ENCODE results near the gene PCDH9. TPM values are rescaled to one million over a fixed set of nuclear protein-coding genes. Genes with fewer than 3 reads are reported as not detected.
A peak's percentile ranks its signal among the peaks of the same experiment; 100 is the strongest.

Gene PCDH9
- total RNA-seq, 1 donor from 2014 or later: 20.2 TPM

DNA sequence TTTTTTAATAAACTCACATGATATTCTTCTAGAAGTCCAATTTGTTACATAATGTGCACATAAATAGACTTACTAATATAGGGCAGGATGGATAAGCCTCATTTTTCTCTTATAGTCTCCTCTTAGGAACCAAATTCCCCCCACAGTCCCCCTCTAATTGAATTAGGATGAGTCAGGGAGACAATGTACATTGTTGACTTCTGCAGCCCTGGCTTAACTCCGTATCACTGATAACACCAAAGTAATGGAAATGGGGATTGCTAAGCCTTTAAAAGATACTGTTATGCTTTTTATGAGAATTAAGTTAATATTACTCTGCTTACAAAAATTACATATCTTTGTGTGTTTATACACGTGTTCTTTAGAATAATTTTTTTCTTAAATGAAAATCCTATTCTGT lies 5.1 kb upstream of the PCDH9 start:
- no peak overlapping the region for H3K4me3 Mint-ChIP-seq
- TF ChIP-seq, protein P1, sequence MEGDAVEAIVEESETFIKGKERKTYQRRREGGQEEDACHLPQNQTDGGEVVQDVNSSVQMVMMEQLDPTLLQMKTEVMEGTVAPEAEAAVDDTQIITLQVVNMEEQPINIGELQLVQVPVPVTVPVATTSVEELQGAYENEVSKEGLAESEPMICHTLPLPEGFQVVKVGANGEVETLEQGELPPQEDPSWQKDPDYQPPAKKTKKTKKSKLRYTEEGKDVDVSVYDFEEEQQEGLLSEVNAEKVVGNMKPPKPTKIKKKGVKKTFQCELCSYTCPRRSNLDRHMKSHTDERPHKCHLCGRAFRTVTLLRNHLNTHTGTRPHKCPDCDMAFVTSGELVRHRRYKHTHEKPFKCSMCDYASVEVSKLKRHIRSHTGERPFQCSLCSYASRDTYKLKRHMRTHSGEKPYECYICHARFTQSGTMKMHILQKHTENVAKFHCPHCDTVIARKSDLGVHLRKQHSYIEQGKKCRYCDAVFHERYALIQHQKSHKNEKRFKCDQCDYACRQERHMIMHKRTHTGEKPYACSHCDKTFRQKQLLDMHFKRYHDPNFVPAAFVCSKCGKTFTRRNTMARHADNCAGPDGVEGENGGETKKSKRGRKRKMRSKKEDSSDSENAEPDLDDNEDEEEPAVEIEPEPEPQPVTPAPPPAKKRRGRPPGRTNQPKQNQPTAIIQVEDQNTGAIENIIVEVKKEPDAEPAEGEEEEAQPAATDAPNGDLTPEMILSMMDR (conservative IDR thresholded peaks at IDR 0.05): no peak
- no peaks in the 10 kb centered on the region for H3K9me3 Mint-ChIP-seq
- DNase-seq (ENCODE audit: extremely low spot score, unreplicated experiment): no peak
- no peaks in the 10 kb centered on the region for H3K36me3 Mint-ChIP-seq
- peaks cover 11% of the 10 kb centered on the region for H3K4me1 Mint-ChIP-seq (ENCODE audit: unreplicated experiment)
- H3K27ac Mint-ChIP-seq: no peak overlapping the region
- H3K27me3 Mint-ChIP-seq: no peaks in the 10 kb centered on the region

DNA sequence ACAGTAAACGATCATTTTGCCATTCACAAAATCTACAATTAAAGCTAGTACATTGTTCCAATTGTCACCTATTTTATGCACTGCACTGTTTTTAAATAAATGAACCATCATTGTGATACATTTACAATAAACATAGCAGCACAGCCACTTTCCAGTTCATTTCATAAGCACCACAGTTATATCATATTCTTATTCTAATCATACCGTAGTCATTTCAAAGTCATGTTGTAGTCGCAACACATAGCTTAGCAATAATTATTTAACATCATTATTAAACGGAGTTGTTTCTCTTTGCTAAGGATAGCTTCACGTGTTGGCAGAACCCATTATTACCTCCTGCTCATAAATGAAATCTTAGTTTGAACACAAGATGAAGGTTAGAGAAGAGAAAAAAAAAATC lies 2.2 kb upstream of the PCDH9 start:
- no peak for DNase-seq (ENCODE audit: extremely low spot score, unreplicated experiment)
- TF ChIP-seq, protein P1 (conservative IDR thresholded peaks at IDR 0.05): no peak
- peak overlapping the region; percentile 76 for H3K4me3 Mint-ChIP-seq
- peaks cover 4% of the 10 kb centered on the region for H3K27me3 Mint-ChIP-seq
- peaks cover 16% of the 10 kb centered on the region for H3K4me1 Mint-ChIP-seq (ENCODE audit: unreplicated experiment)
- H3K36me3 Mint-ChIP-seq: peaks cover 4% of the 10 kb centered on the region
- H3K27ac Mint-ChIP-seq: no peak overlapping the region
- no peaks in the 10 kb centered on the region for H3K9me3 Mint-ChIP-seq

DNA sequence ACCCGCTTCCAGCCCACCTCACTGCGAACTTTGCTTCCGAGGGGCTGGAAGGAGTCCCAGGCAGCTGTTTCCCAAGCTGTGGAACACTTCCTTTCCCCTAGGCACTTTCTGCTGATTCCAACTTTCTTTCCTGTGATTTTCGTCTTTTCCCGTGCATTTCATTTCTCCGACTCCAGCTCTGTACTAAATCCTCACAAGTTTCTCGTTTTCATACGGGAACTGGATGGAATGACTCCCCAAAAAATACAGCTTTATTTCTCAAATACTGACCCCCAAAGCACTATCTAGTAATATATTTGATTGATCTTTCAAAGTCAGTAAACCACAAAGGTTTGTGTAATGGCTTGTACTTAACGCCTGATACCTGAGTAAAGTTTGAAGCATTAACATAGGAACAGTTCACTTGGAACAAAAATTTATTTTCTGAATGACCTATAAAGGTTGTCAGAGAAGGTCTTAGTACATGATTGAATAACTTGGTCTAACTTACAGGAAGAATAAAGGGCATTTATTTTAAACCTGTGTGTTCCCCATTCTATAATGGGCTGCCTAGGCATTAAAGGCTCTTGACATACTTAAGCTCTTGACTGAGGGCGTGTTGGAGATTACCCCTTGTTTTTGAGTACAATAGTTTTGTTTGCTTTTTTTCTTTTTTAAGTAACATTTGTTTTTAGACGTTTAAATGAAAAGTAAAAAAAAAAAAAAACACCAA lies 1.3 kb upstream of the PCDH9 start:
- no peak for DNase-seq (ENCODE audit: extremely low spot score, unreplicated experiment)
- TF ChIP-seq, protein P1 (conservative IDR thresholded peaks at IDR 0.05): no peak
- Mint-ChIP-seq H3K4me3 (no peak overlapping the region), H3K4me1 (ENCODE audit: unreplicated experiment) (peaks cover 11% of the 10 kb centered on the region), H3K27me3 (peaks cover 7% of the 10 kb centered on the region), H3K27ac (no peak overlapping the region), H3K9me3 (no peaks in the 10 kb centered on the region), H3K36me3 (peaks cover 8% of the 10 kb centered on the region)

DNA sequence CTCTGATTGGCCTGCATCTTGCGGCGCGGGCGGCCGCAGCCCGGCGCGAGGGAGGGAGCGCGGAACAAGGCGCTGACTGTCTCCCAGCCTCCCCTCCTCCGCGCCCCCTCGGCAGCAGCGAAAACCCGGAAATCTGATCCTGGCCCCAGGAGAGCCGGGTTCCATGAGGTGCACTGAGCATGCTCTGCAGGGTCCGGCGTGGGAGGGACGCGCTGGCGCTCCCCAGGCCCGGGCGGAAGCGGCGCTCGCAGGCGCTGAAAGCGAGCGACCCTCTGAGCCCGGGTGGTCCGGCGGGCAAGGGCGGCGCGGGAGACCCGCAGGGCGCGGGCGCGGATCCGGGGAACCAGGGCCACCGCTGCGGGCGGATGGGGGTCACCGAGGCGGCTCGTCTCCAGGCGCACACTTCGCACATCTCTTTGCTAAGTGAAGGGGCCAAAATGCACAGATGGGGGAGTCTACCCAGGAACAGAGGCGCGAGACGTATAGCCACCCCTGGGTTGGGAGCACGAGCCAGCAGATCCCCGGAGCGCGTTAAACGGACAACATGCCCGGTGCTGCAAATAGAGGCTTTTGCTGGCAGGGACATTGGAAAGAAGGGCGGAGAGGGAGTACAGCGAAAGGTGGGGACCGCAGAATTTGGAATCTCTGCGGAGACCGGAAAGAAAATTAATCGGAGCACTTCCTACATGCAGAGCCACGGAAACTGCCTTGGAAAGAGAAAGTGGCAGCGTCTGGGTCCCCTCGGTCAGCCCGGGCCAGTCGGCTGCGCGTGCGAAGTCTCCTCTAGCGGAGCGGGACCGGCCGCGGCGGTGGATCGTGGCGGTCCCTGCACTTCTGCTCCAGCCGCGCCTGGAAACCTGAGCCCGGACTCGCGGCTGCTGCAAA lies 510 bp upstream of the PCDH9 start:
- no peak overlapping the region for H3K27ac Mint-ChIP-seq
- TF ChIP-seq, protein P1 (conservative IDR thresholded peaks at IDR 0.05): no peak
- H3K27me3 Mint-ChIP-seq: peaks cover 7% of the 10 kb centered on the region
- H3K4me3 Mint-ChIP-seq: no peak overlapping the region
- no peaks in the 10 kb centered on the region for H3K9me3 Mint-ChIP-seq
- peaks cover 11% of the 10 kb centered on the region for H3K36me3 Mint-ChIP-seq
- DNase-seq (ENCODE audit: extremely low spot score, unreplicated experiment): peak; percentile 96
- H3K4me1 Mint-ChIP-seq (ENCODE audit: unreplicated experiment): peaks cover 11% of the 10 kb centered on the region

DNA sequence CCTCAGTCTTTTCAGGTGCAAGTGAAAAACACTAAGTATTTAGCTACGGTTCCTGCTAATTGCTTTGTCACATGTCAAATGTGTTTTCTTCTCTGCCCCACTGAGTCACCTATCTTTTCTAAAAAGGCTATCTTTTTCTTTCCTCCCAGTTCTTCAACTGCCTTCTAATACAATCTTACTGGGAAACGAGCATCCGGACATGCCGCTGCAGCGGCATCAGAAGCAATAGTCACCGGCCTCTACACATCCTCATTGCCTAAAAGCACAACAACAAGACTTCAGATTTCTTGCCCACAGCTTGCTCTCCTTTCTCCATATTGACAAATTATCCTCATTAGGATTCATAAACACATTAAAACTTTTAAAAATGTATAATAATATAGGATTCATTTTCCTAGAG lies 1.2 kb downstream of the PCDH9 start:
- Mint-ChIP-seq H3K4me1 (ENCODE audit: unreplicated experiment) (peaks cover 21% of the 10 kb centered on the region), H3K9me3 (no peaks in the 10 kb centered on the region), H3K27me3 (peaks cover 7% of the 10 kb centered on the region), H3K4me3 (no peak overlapping the region), H3K36me3 (peaks cover 21% of the 10 kb centered on the region), H3K27ac (no peak overlapping the region)
- TF ChIP-seq, protein P1 (conservative IDR thresholded peaks at IDR 0.05): no peak
- no peak for DNase-seq (ENCODE audit: extremely low spot score, unreplicated experiment)

All from type B pancreatic cell (in vitro differentiated cells).